Measurements from ENCODE around the gene SMARCD3. TPM values are rescaled to one million over a fixed set of nuclear protein-coding genes. Genes with fewer than 3 reads are reported as not detected.

Gene SMARCD3
- polyA plus RNA-seq, 3 donors, result 104 to 183 (median 112) TPM

- no peak overlapping the region for H3K4me2 ChIP-seq (replicated peaks; ENCODE audit: extremely low read depth, low read length, poor library complexity, severe bottlenecking)
- peaks cover 4 to 11% of the 10 kb centered on the region in 2 donors for H3K27me3 ChIP-seq (ENCODE audit: control insufficient read depth in 2 of 2, insufficient read depth in 2 of 2, low read length in 2 of 2)
- no peak overlapping the region for H3K4me3 ChIP-seq (replicated peaks in 1 of 3; ENCODE audit: low read depth in 2 of 3, low read length in 3 of 3)
- no peak for TF ChIP-seq CTCF (IDR thresholded peaks at IDR 0.05)
- H3K36me3 ChIP-seq (replicated peaks in 1 of 2; ENCODE audit: control insufficient read depth in 1 of 2, insufficient read depth in 2 of 2, low read length in 2 of 2), result no peaks in the 10 kb centered on the region
- no peaks in the 10 kb centered on the region for H4K20me1 ChIP-seq (ENCODE audit: insufficient read depth, low read length)
- intact Hi-C loops (cut with micrococcal nuclease), result no loop called here
- no peaks in the 10 kb centered on the region for H3K79me2 ChIP-seq (ENCODE audit: insufficient read depth, low read length)
- WGBS (ENCODE audit: insufficient coverage), result no CpG with 5 or more reads among the region's 2 CpGs
- Mint-ChIP-seq H3K27me3 (ENCODE audit: low read depth in 3 of 3) (peaks cover 19 to 25% (median 25%) of the 10 kb centered on the region in 3 donors), H3K4me3 (no peak overlapping the region), H3K27ac (no peak overlapping the region), H3K4me1 (peaks cover 3% of the 10 kb centered on the region), H3K9me3 (peaks cover 0 to 8% (median 4%) of the 10 kb centered on the region in 7 donors), H3K36me3 (no peaks in the 10 kb centered on the region)
- no peak overlapping the region for H3K9ac ChIP-seq (ENCODE audit: insufficient read depth, low read length, poor library complexity, severe bottlenecking)
- H2AFZ ChIP-seq (ENCODE audit: insufficient read depth, low read depth, low read length, poor library complexity, severe bottlenecking), result no peak overlapping the region
- H3K4me1 ChIP-seq (ENCODE audit: control insufficient read depth in 1 of 2, insufficient read depth in 2 of 2, low read length in 2 of 2), result peaks cover 12 to 15% of the 10 kb centered on the region in 2 donors
- H3K27ac ChIP-seq (ENCODE audit: low read depth in 1 of 2, low read length in 2 of 2), result no peak overlapping the region
- no peaks in the 10 kb centered on the region for H3K9me3 ChIP-seq (replicated peaks in 1 of 2; ENCODE audit: control insufficient read depth in 1 of 2, insufficient read depth in 1 of 2, low read length in 2 of 2)
- DNase-seq, result no peak
Observed at GRCh38 chr7:151286148-151286547, 37.7 kb upstream of the SMARCD3 start.

DNA sequence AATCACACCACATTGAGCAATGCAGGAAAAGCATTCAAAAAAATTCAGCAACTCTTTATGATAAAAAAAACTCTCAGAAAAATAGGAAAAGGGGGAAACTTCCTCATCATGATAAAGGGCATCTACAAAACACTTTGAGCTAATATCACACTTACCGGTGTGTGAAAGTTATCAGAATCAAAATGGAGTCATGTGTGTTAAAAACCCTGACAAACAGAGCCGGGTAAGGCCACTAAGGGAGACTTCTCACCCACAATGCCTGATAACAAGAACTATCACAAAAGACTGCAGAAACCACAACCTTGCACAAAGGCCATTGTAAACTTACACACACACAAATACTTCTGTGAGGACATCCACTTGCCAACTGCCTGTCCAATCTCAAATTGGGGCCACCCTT lies 34.8 kb upstream of the SMARCD3 start:
- H2AFZ ChIP-seq (ENCODE audit: insufficient read depth, low read depth, low read length, poor library complexity, severe bottlenecking), result no peak overlapping the region
- no peaks in the 10 kb centered on the region for H3K79me2 ChIP-seq (ENCODE audit: insufficient read depth, low read length)
- Mint-ChIP-seq H3K9me3 (peaks cover 0 to 8% (median 4%) of the 10 kb centered on the region in 7 donors), H3K27ac (no peak overlapping the region), H3K27me3 (ENCODE audit: low read depth in 3 of 3) (peaks cover 23 to 30% (median 26%) of the 10 kb centered on the region in 3 donors), H3K36me3 (no peaks in the 10 kb centered on the region), H3K4me3 (peak overlapping the region in 1 of 2 donors; percentile 47), H3K4me1 (peaks cover 3% of the 10 kb centered on the region)
- H4K20me1 ChIP-seq (ENCODE audit: insufficient read depth, low read length), result no peaks in the 10 kb centered on the region
- no peaks in the 10 kb centered on the region for H3K9me3 ChIP-seq (replicated peaks in 1 of 2; ENCODE audit: control insufficient read depth in 1 of 2, insufficient read depth in 1 of 2, low read length in 2 of 2)
- no peak overlapping the region for H3K4me2 ChIP-seq (replicated peaks; ENCODE audit: extremely low read depth, low read length, poor library complexity, severe bottlenecking)
- no peaks in the 10 kb centered on the region for H3K4me1 ChIP-seq (ENCODE audit: control insufficient read depth in 1 of 2, insufficient read depth in 2 of 2, low read length in 2 of 2)
- WGBS (ENCODE audit: insufficient coverage), result no CpG with 5 or more reads among the region's 2 CpGs
- H3K27me3 ChIP-seq (ENCODE audit: control insufficient read depth in 2 of 2, insufficient read depth in 2 of 2, low read length in 2 of 2), result peaks cover 4 to 11% of the 10 kb centered on the region in 2 donors
- intact Hi-C loops (cut with micrococcal nuclease), result no loop called here
- no peak for TF ChIP-seq CTCF (IDR thresholded peaks at IDR 0.05)
- no peak overlapping the region for H3K4me3 ChIP-seq (replicated peaks in 1 of 3; ENCODE audit: low read depth in 2 of 3, low read length in 3 of 3)
- no peak for DNase-seq
- H3K9ac ChIP-seq (ENCODE audit: insufficient read depth, low read length, poor library complexity, severe bottlenecking), result no peak overlapping the region
- no peaks in the 10 kb centered on the region for H3K36me3 ChIP-seq (replicated peaks in 1 of 2; ENCODE audit: control insufficient read depth in 1 of 2, insufficient read depth in 2 of 2, low read length in 2 of 2)
- H3K27ac ChIP-seq (ENCODE audit: low read depth in 1 of 2, low read length in 2 of 2), result no peak overlapping the region

Measured in CD14-positive monocyte (primary cell).